Right ventricle myocardium superior (tissue), 1 donor: ENCODE data around the gene TOX2. TPM values are rescaled to one million over a fixed set of nuclear protein-coding genes. Genes with fewer than 3 reads are reported as not detected.

Experiments
- ATAC-seq: fragments of 200-7000 bp; cut with Tn5 transposase; one replicate; pipeline ENCODE4 v1.9.1; 2020; ENCODE audit warnings: mild to moderate bottlenecking; ENCODE audit not compliant: poor library complexity
- DNase-seq: peaks from one replicate; pipeline ENCODE4 v3.0.0-alpha.2; 2020
- intact Hi-C: fragments of 100-400 bp; cut with DNase I; formaldehyde crosslinking; loops from one replicate; pipeline ENCODE4 v1.11.2; 2022
- total RNA-seq: library from RNA; stranded (reverse); fragmentation: NEBNext Ultra II Directional; extraction: Animal tissue kit (Norgen Biotek cat#: 25700); gene quantifications from one replicate; pipeline ENCODE4 v1.2.1, GENCODE V29; 2021
- donor health status: DM: no; HTN: yes; CAD: no; lungs with severe emphysema.

The TOX2 gene
- total RNA-seq, 1 donor from 2014 or later, result 0.46 TPM

DNA sequence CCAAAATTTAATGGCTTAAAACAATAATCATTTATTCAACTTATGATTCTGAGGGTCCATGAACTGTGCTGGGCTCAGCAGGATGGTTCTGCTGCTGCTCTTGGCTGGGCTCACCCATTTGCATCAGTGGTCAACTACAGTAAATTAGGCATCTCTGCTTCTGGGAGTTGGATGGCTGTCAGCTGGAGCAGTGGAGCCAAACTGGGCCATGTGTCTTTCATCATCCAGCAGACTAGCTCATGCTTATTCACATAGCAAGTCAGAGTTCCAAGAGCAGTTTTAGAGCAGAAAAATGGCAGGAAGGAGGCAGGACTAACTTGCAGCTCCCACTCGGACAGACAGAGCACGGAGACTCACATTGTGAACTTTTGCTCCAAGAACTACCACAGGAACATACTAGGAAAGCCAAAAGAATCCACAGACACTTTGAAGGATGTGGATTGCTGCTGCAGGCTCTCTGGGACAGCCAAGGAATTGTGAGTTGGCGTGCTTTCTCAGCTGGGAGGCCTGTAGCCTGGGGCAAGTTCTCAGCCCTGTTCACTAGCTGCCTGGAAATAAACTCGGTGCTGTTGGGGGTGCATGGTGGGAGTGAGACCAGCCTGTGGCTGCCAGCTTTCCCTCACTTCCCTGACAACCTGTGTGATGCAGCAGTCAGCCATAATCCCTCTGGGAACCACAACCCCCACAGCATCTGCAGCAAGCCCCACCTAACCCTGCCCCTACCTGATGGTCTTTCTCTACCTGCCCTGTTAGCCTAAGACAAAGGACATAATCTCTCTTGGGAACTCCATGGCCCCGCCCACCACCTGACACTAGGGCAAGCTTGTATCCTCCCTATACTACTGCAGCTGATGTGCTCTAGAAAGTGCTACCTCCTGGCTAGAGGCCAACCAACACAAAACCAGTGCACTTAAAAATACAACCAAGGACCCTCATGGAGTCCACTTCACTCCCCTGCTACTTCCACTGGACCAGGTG, 143.3 kb downstream of the TOX2 start:
- intact Hi-C loops, result no loop called here
- ATAC-seq, result peak; percentile 61
- no peak for DNase-seq

GRCh38 chr20:44064501-44065400, 150.1 kb downstream of the TOX2 start:
- intact Hi-C loops, result no loop called here
- no peak for ATAC-seq
- DNase-seq, result no peak

GRCh38 chr20:44065401-44066340, 151.0 kb downstream of the TOX2 start:
- ATAC-seq, result no peak
- no peak for DNase-seq
- intact Hi-C loops, result no loop called here

DNA sequence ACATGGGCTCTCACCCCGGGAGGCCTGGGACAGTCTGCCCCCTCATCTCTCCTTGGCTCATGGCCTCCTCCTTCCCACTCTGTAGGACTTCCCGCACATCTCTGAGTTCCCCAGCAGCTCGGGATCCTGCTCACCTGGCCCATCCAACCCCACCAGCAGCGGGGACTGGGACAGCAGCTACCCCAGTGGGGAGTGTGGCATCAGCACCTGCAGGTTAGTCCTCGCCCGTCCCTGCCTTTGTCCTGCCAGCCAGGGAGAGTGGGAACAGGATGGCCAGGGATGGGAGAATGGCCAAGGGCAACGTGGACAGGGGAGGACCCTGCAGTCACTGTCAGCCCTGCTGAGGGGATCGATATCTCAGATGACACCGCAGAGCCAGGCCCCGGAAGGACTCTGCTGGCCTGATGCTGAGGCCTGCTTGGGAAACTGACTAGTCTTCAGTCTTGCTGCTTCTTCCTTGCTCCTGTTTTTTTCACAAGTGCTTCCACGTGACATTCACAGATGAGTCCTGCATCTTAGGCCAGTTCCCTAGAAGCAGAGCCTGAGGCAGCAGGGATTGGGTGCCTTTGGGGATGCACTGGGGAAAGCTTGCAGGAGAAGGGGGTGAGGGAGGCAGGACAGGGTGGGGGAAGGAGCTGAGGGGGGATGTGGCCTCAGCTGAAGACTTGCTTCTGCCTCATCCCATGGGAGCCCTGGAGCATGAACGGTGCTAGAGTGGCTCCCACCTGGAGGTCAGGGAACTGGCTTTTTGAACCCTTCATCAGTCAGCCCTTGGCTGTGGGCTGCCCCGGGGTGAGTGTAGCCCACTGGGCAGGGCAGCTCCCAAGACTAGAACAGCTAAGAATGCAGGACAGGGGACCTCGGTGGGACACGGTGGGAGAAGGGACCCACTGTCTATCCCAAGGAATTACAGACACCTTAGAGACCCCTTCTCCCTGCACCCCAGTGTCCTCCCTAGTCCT, 152.3 kb downstream of the TOX2 start:
- intact Hi-C loops, result no loop called here
- no peak for ATAC-seq

DNA sequence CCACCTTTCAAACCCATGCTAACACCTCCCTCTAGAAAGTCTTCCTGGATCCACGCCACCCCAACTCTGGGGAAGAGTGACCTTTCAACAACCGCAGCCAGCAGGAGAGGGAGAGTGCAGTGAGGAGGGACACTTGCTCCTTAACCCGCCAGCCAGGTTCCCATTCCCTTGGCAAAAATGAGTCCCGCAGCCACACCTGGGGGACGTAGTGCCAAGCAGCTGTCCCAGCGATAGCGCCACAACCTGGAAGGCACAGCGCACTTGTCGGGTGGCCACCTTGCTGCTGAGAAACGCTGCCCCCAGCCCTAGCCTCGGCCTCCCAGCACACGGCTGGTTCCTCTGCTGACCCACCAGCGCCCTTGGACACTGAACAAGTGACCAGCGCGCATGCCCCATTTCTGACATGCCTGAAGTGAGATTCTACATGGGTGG, 153.0 kb downstream of the TOX2 start:
- intact Hi-C loops, result no loop called here
- no peak for DNase-seq
- peak; percentile 42 for ATAC-seq

More for the DNA sequence above, 152.3 kb downstream of the TOX2 start:
- no peak for DNase-seq

- DNase-seq, result no peak
- ATAC-seq, result no peak
- intact Hi-C loops, result no loop called here
These were observed 153.9 kb downstream of the TOX2 start for GRCh38 chr20:44068316-44069201.

GRCh38 chr20:44069203-44070011, 154.8 kb downstream of the TOX2 start:
- ATAC-seq (no peak), DNase-seq (no peak)
- intact Hi-C loops, result no loop called here

GRCh38 chr20:44070139-44070900, 155.7 kb downstream of the TOX2 start:
- no peak for DNase-seq
- intact Hi-C loops, result no loop called here
- ATAC-seq, result no peak

GRCh38 chr20:44071057-44071456, 156.4 kb downstream of the TOX2 start:
- intact Hi-C loops, result no loop called here
- DNase-seq, result no peak
- ATAC-seq, result no peak

DNA sequence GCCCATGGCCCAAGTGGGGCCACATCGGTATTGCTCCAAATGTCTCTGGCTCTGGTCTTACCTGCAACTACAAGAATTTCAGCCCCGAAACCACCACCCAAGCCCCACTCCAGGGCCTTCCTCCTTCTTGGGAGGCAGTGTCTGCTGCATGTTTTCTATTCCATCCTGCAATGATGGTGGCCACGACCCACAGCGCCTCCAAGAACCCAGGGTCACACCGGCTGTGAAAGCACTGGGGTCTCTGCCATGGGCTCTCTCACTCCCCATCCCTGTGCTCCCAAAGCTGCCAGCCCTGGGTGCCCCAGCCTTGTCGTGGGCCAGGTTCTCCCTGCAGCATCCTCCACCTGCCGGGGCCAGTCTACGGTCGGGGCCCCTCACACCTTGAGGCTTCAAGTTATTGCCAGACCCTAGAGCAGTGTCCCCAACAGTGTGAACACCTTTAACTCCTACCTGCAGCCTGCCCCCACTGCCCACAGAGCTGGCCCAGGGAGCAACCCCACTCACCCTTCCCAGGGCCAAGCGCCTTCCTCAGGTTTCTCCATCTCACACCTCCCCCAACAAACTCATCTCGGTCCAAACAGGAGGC, 157.0 kb downstream of the TOX2 start:
- ATAC-seq (no peak), DNase-seq (no peak)
- intact Hi-C loops, result no loop called here

DNA sequence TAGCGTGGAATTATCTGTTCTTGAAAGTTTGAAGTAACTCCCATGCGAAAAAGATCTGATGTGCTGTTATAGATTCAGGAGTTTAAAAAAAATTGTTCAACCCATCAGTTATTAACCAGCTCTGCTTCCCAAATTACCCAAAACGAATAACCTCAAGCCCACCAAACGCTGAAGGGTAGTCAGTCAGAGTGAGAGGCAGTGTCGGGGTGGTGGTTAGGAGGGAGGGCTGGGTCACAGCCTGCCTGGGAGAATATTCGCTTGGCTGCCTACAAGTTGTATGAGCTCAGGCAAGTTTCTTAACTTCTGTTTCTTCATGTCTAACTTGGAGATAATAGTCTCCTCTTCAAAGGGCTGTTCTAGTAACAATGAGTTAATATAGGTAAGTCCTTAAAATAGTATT, 157.7 kb downstream of the TOX2 start:
- no peak for DNase-seq
- no peak for ATAC-seq
- intact Hi-C loops, result no loop called here

DNA sequence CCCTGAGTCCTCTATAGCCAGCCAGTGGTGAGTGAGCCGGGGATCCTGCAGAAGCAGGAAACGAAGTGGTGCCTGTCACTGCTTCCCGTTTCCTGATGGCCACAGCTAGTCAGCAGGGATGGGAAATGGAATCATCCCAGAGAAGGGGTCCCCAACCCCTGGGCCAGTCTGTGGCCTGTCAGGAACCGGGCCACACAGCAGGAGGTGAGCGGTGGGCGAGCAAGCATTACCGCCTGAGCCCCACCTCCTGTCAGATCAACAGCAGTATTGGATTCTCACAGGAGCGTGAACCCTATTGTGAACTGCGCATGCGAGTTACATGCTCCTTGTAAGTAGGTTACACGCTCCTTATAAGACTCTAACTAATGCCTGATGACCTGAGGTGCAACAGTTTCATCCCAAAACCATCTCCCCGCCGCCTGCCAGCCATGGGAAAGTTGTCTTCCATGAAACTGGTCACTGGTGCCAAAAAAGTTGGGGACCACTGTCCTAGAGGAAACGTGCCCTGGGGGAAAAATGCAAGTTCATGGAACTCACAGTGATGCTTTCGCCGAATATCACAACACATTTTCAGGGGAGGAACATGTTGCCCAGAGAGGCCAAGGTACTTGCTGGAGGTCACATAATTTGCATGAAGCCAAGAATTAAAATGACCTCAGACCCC, 158.5 kb downstream of the TOX2 start:
- no peak for ATAC-seq
- intact Hi-C loops, result no loop called here
- DNase-seq, result no peak

DNA sequence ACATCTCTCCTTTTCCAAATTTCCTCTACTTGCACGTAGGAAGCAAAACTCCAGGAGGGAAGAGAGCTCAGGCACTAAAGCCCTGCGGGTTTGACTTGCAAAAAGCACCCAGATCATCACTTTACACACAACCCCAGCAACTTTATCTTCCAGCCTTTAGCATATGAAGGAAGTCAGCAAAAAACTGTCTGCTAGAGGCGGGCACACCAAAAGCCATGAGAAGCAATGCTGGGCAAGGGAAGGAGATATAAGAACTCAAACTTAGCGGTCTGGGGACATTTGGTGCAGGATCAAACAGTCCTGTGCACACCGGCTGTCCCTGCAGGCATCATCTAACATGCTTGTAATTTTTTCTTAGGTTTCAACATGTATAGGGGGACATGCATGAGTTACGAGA, 159.0 kb downstream of the TOX2 start:
- ATAC-seq, result no peak

More for the DNA sequence above, 159.0 kb downstream of the TOX2 start:
- no peak for DNase-seq
- intact Hi-C loops, result no loop called here
